BE2C (cell line): ENCODE results near the gene DPM3.

ENCODE experiments used
- DNase-seq: peaks from one replicate; pipeline ENCODE4 v3.0.0-alpha.2; 2020
- H3K27me3 ChIP-seq: fragments of 250-450 bp; sonication (Bioruptor Pico); 2 replicates; pipeline ENCODE4 v1.5.1; 2020; ENCODE audit warnings: mild to moderate bottlenecking
- H3K36me3 ChIP-seq: fragments of 250-450 bp; sonication (Bioruptor Pico); 2 replicates; pipeline ENCODE4 v1.5.1; 2020; ENCODE audit warnings: mild to moderate bottlenecking
- H3K4me1 ChIP-seq: fragments of 250-450 bp; sonication (Bioruptor Pico); 2 replicates; pipeline ENCODE4 v1.5.1; 2020
- H3K4me3 ChIP-seq: 2 replicates; pipeline ENCODE4 v1.5.1; 2011; ENCODE audit warnings: low read depth, low read length
- H3K9me3 ChIP-seq: fragments of 250-450 bp; sonication (Bioruptor Pico); 2 replicates; pipeline ENCODE4 v1.5.1; 2020
- TF ChIP-seq, protein P1 (sequence below): IDR thresholded peaks from 2 replicates; pipeline ENCODE4 v1.5.1; 2012; ENCODE audit warnings: mild to moderate bottlenecking, low read depth, low read length

Gene DPM3

DNA sequence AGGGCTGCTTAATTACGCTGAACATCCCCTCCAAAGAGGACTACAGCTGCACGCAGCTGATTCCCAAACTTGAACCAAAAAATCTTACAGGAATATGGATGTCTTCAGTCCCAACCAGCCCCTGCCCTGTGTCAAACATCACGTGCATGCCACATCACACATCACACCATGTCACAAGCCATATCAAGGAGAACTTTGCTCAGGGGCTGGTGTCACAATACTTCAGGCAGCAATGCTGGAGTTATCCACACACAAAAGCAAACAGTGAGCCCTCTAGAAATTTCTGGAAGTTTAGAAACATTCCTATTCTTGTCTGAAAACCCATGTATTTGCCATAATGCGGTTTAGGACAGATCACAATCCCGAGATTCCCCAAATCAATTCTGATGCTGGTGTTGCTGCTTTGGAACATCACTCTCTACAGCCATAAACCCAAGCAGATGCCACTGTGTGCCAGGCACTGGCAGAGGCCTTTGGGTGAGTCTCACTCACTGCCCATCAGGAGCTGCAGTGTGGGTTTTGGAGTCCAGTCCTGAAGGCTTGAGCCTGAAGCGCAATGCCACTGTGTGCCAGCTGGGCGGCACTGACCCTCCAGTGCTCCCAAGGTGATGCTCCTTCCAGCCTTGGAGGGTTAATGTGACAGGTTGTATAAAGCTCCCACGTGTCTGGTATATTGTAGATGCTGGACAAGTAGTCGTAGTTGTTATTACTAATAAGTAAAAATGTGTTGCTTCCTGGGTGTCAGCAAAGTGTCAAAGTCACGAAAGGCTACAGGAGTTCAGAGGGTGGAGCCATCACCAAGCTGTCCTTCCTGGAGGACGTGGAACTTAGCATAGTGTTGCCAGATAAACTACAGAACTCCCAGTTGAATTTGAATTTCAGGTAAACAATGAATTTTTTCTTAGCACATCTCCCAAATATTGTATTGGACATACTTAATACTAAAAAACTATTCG lies 32.7 kb downstream of the DPM3 start:
- DNase-seq = no peak
- Histone ChIP-seq H3K36me3 (no peaks in the 10 kb centered on the region), H3K4me3 (no peak overlapping the region), H3K9me3 (no peaks in the 10 kb centered on the region), H3K27me3 (no peaks in the 10 kb centered on the region), H3K4me1 (no peaks in the 10 kb centered on the region)
- TF ChIP-seq, protein P1, sequence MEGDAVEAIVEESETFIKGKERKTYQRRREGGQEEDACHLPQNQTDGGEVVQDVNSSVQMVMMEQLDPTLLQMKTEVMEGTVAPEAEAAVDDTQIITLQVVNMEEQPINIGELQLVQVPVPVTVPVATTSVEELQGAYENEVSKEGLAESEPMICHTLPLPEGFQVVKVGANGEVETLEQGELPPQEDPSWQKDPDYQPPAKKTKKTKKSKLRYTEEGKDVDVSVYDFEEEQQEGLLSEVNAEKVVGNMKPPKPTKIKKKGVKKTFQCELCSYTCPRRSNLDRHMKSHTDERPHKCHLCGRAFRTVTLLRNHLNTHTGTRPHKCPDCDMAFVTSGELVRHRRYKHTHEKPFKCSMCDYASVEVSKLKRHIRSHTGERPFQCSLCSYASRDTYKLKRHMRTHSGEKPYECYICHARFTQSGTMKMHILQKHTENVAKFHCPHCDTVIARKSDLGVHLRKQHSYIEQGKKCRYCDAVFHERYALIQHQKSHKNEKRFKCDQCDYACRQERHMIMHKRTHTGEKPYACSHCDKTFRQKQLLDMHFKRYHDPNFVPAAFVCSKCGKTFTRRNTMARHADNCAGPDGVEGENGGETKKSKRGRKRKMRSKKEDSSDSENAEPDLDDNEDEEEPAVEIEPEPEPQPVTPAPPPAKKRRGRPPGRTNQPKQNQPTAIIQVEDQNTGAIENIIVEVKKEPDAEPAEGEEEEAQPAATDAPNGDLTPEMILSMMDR = no peak

DNA sequence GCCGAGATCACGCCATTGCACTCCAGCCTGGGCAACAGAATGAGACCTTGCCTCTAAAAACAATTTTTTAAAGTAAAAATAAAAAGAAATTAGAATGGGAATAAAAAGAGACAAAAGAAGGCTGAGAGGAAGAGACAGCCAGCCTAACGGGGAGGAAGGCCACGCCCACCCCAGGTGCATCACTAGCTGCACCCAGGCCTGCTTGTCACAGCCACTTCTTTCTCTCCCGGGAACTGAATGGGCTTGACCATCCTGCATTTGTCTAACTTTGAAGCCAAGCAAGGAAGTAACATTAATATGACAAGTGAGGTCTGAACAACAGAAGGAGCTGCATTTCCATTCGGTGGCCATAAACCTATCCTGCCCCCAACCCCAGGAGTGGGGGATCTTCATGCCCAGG lies 33.5 kb downstream of the DPM3 start:
- no peaks in the 10 kb centered on the region for H3K4me1 ChIP-seq
- H3K4me3 ChIP-seq = no peak overlapping the region
- H3K27me3 ChIP-seq = no peaks in the 10 kb centered on the region
- TF ChIP-seq, protein P1 = no peak
- no peaks in the 10 kb centered on the region for H3K36me3 ChIP-seq
- H3K9me3 ChIP-seq = no peaks in the 10 kb centered on the region
- no peak for DNase-seq

- H3K9me3 ChIP-seq = no peaks in the 10 kb centered on the region
- no peaks in the 10 kb centered on the region for H3K27me3 ChIP-seq
- TF ChIP-seq, protein P1 = no peak
- no peaks in the 10 kb centered on the region for H3K36me3 ChIP-seq
- H3K4me1 ChIP-seq = no peaks in the 10 kb centered on the region
- DNase-seq = no peak
- no peak overlapping the region for H3K4me3 ChIP-seq
Measured at GRCh38 chr1:155105604-155106011, 34.7 kb downstream of the DPM3 start.

DNA sequence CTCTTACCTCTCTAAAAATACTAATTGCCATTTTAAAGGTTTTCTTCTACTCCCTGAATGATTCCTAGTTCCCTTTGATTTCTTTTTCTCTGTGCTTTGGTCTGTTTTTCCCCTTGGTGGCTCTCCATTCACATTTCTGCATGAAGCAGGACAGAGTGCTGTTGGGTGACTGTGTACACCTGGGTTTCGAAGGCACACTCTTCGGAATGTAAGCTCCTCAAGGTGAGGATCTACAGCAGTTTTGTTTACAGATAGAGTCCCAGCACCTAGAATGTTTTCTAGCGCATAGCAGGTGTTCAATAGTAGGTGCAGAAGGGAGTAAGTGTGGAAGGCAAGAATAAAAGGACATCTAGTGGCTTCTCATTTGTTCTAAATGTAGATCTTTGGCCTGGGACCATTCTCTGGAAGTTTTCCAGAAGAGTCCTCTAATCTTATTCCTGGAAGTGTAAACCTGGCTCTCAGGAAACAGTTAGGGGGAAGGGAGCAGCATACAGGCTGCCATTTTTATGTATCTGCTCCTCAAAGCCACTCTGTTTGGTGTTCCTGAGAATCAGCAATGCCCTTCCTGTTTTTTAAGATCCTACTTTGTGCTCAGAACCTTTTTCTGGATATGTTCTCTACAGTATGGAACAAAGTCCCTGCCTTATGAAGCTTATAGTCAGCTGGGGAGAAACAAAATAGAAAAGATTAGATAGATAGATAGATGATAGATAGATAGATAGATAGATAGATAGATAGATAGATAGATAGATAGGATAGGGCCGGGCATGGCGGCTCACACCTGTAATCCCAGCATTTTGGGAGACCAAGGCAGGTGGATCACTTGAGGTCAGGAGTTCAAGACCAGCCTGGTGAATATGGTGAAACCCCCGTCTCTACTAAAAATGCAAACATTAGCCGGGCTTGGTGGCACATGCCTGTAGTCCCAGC lies 35.5 kb downstream of the DPM3 start:
- no peak for DNase-seq
- H3K4me1 ChIP-seq = no peaks in the 10 kb centered on the region
- H3K27me3 ChIP-seq = no peaks in the 10 kb centered on the region
- H3K36me3 ChIP-seq = no peaks in the 10 kb centered on the region
- no peak overlapping the region for H3K4me3 ChIP-seq
- TF ChIP-seq, protein P1 = no peak
- no peaks in the 10 kb centered on the region for H3K9me3 ChIP-seq

DNA sequence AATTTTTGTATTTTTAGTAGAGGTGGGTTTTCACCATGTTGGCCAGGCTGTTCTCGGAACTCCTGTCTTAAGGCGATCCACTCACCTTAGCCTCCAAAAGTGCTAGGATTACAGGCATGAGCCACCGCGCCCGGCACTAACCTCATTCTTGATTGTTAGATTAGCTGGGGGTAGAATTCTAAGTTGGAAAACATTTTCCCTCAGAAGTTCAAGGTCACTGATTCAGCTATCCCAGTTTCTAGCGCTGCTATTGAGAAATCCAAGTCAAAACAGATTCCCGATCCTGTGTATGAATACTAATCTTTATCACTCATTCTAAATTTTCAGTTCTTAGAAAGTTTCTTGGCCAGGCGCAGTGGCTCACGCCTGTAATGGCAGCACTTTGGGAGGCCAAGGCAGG lies 37.0 kb downstream of the DPM3 start:
- TF ChIP-seq, protein P1 = no peak
- no peak for DNase-seq
- Histone ChIP-seq H3K4me3 (no peak overlapping the region), H3K4me1 (no peaks in the 10 kb centered on the region), H3K27me3 (no peaks in the 10 kb centered on the region), H3K9me3 (no peaks in the 10 kb centered on the region), H3K36me3 (no peaks in the 10 kb centered on the region)
